SK-N-SH treated with all-trans-retinoic acid at 6 μM for 48 hours (cell line): Measurements from ENCODE around the gene SYNRG.

Experiments
- ARNTL ChIP-seq: fragments of 450-650 bp; formaldehyde crosslinking; IDR thresholded peaks from 2 replicates; pipeline ENCODE4 v1.5.0; 2020; ENCODE audit warnings: low read depth, mild to moderate bottlenecking, moderate library complexity, borderline replicate concordance
- CREB5 ChIP-seq: fragments of 250-450 bp; sonication (Bioruptor Pico); IDR thresholded peaks from 2 replicates; pipeline ENCODE4 v1.5.1; 2020; ENCODE audit warnings: low read depth, mild to moderate bottlenecking, moderate library complexity
- CSDC2 ChIP-seq: fragments of 250-450 bp; sonication (Bioruptor Pico); IDR thresholded peaks from 2 replicates; pipeline ENCODE4 v1.5.0; 2020; ENCODE audit warnings: mild to moderate bottlenecking, moderate library complexity
- CSRNP3 ChIP-seq: fragments of 250-450 bp; sonication (Bioruptor Pico); IDR thresholded peaks from 2 replicates; pipeline ENCODE4 v1.5.1; 2021; ENCODE audit warnings: mild to moderate bottlenecking, moderate library complexity
- ESRRG ChIP-seq: fragments of 250-450 bp; sonication (Bioruptor Pico); IDR thresholded peaks from 2 replicates; pipeline ENCODE4 v1.6.1; 2021; ENCODE audit warnings: mild to moderate bottlenecking
- OSR1 ChIP-seq: fragments of 250-450 bp; sonication (Bioruptor Pico); IDR thresholded peaks from 2 replicates; pipeline ENCODE4 v1.8.0; 2022; ENCODE audit warnings: moderate library complexity, mild to moderate bottlenecking, inconsistent platforms
- PATZ1 ChIP-seq: fragments of 250-450 bp; sonication (Bioruptor Pico); IDR thresholded peaks from 2 replicates; pipeline ENCODE4 v1.8.0; 2020; ENCODE audit warnings: mild to moderate bottlenecking, moderate library complexity, borderline replicate concordance
- PPARA ChIP-seq: fragments of 250-450 bp; sonication (Bioruptor Pico); IDR thresholded peaks from 2 replicates; pipeline ENCODE4 v1.5.0; 2020; ENCODE audit warnings: mild to moderate bottlenecking, borderline replicate concordance
- RARB ChIP-seq: fragments of 250-450 bp; sonication (Bioruptor Pico); IDR thresholded peaks from 2 replicates; pipeline ENCODE4 v1.8.0; 2021; ENCODE audit warnings: mild to moderate bottlenecking, moderate library complexity
- TOX ChIP-seq: fragments of 250-450 bp; sonication (Bioruptor Pico); IDR thresholded peaks from 2 replicates; pipeline ENCODE4 v1.8.0; 2021; ENCODE audit warnings: mild to moderate bottlenecking, moderate library complexity, borderline replicate concordance
- ZFP3 ChIP-seq: fragments of 250-450 bp; sonication (Bioruptor Pico); IDR thresholded peaks from 2 replicates; pipeline ENCODE4 v1.5.0; 2020; ENCODE audit warnings: mild to moderate bottlenecking, moderate library complexity
- ZFP30 ChIP-seq: fragments of 450-650 bp; formaldehyde crosslinking; IDR thresholded peaks from 2 replicates; pipeline ENCODE4 v1.5.0; 2022; ENCODE audit warnings: mild to moderate bottlenecking, moderate library complexity
- ZNF565 ChIP-seq: fragments of 450-650 bp; formaldehyde crosslinking; conservative IDR thresholded peaks from 2 replicates; pipeline ENCODE4 v1.5.0; 2020; ENCODE audit warnings: low read depth, mild to moderate bottlenecking, moderate library complexity
- ZNF8 ChIP-seq: fragments of 450-650 bp; formaldehyde crosslinking; IDR thresholded peaks from 2 replicates; pipeline ENCODE4 v1.5.0; 2020; ENCODE audit warnings: mild to moderate bottlenecking, moderate library complexity

- TF ChIP-seq PPARA (CRISPR knock-in tag): no peak
- no peak for TF ChIP-seq ARNTL
- no peak for TF ChIP-seq CREB5 (CRISPR knock-in tag)
- no peak for TF ChIP-seq CSRNP3
- TF ChIP-seq PATZ1 (CRISPR knock-in tag): no peak
- no peak for TF ChIP-seq ZFP3
- no peak for TF ChIP-seq ESRRG (CRISPR knock-in tag)
- TF ChIP-seq ZNF565: no peak
- no peak for TF ChIP-seq ZNF8
- no peak for TF ChIP-seq TOX (CRISPR knock-in tag)
- TF ChIP-seq RARB: no peak
- TF ChIP-seq OSR1: no peak
- TF ChIP-seq CSDC2 (CRISPR knock-in tag): no peak
- no peak for TF ChIP-seq ZFP30 (CRISPR knock-in tag)
These were observed 106.1 kb downstream of the SYNRG start for GRCh38 chr17:37503148-37503547.
